ENCODE data around the gene KANK2.

GRCh38 chr19:11164296-11164695 is 33.0 kb downstream of the KANK2 start:
- TF ChIP-seq GATA3 (IDR thresholded peaks at IDR 0.05; ENCODE audit: low read depth, low read length) (no peak), GATA2 (IDR thresholded peaks at IDR 0.05; ENCODE audit: low read depth, low read length) (no peak)

Measured in SH-SY5Y (cell line).